ENCODE measurements around the gene PTH2.

The PTH2 gene

DNA sequence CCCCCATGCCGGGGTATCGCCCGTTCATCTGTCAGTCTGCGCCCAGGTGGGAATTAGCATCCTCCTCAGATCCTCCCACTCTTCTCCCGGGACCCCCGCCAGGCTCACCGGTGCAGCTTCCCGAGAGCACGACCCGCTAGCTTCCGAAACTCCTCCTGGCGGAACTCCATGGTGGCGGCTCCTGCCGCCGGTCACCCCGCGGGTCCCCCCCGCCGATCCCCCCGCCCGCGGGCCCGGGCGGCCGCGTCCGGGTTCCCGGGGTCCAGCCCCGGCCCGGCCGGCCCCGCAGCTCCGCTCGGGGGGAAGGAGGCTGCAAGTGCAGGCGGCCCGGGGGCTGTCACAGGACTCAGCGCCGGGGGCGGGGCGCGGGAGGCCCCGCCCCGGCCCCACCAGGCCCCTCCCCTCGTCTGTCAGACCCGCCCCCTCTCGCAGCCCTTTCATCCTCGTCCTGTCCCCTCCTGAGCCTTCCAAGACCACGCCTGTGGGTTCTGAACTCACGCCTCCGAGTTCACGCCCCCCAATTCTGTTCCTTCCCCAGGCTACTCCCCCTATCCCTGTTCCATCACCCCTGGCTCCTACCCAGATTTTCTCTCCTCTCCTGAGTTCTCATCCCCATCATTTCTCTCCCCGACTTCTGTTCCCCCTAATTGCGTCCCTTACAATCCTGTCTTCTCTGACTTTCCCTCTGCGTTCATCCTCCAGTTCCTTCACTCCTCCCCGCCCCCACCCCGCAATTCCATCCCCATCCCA lies 18.1 kb upstream of the PTH2 start, which contains the start of gene SLC17A7:
Gene SLC17A7 (minus strand): TSS at position 318 of the 750 bp plus-strand sequence. CDS start 148 bp downstream, at position 170.
- Histone ChIP-seq H3K4me3 (ENCODE audit: low read depth, low read length) (no peak within 1 kb of the TSS), H3K36me3 (replicated peaks) (no peaks in the 10 kb centered on the region), H3K27ac (no peak within 1 kb of the TSS), H3K27me3 (replicated peaks) (peaks cover 53% of the 10 kb centered on the region)
- TF ChIP-seq CTCF (IDR thresholded peaks at IDR 0.05; ENCODE audit: low read depth, low read length, missing control alignments) = no peak
- in situ Hi-C loops (cut with HindIII; ENCODE audit: low pct_ligation_motif_present, low sequenced_read_pairs) = no loop called here
- DNase-seq = no peak

DNA sequence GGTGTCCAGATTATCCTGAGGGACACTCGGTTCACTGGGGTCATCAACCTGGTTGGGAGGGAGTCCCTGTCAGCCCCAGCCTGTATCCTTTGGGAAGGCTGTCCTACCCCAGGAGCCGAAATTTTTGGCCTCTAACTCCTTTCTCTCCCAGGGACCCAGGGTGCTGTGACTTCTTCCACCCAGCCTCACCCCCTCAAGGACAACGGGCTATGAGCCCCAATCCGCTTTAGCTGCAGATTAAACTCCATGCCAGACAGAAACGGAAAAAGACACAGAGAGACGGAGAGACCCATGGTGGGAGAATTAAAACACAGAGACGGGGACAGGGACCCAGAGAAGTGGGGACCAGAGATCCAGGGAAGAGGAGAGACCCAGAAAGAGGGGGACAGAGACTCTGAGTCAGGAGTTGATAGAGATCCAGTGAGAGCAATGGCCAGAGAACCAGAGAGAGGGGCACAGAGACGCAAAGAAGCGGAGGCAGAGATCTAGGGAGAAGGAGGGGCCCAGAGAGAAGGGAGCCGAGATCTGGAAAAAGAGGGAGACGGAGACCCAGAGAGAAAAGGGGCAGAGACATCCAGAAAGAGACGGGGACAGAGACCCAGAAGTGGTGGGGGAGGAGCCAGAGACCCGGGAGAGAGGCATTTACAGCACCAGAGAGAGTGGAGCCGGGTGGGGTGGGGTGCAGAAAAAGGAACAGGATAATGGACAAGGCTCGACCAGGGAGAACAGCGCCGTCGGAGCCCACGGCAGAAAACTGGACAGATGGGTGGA lies 17.4 kb upstream of the PTH2 start:
- DNase-seq = no peak
- Histone ChIP-seq H3K36me3 (replicated peaks) (no peaks in the 10 kb centered on the region), H3K27me3 (replicated peaks) (peaks cover 60% of the 10 kb centered on the region), H3K4me3 (ENCODE audit: low read depth, low read length) (no peak overlapping the region), H3K27ac (no peak overlapping the region)
- in situ Hi-C loops (cut with HindIII; ENCODE audit: low pct_ligation_motif_present, low sequenced_read_pairs) = no loop called here
- no peak for TF ChIP-seq CTCF (IDR thresholded peaks at IDR 0.05; ENCODE audit: low read depth, low read length, missing control alignments)

- no peak for TF ChIP-seq CTCF (IDR thresholded peaks at IDR 0.05; ENCODE audit: low read depth, low read length, missing control alignments)
- DNase-seq = no peak
- H3K27me3 ChIP-seq (replicated peaks) = peaks cover 63% of the 10 kb centered on the region
- H3K4me3 ChIP-seq (ENCODE audit: low read depth, low read length) = no peak overlapping the region
- H3K36me3 ChIP-seq (replicated peaks) = no peaks in the 10 kb centered on the region
- in situ Hi-C loops (cut with HindIII; ENCODE audit: low pct_ligation_motif_present, low sequenced_read_pairs) = no loop called here
- H3K27ac ChIP-seq = no peak overlapping the region
These were observed 16.6 kb upstream of the PTH2 start for GRCh38 chr19:49439836-49440235.

GRCh38 chr19:49438261-49438660 lies 15.0 kb upstream of the PTH2 start:
- in situ Hi-C loops (cut with HindIII; ENCODE audit: low pct_ligation_motif_present, low sequenced_read_pairs) = no loop called here
- DNase-seq = no peak
- no peak overlapping the region for H3K27ac ChIP-seq
- H3K4me3 ChIP-seq (ENCODE audit: low read depth, low read length) = no peak overlapping the region
- H3K36me3 ChIP-seq (replicated peaks) = no peaks in the 10 kb centered on the region
- TF ChIP-seq CTCF (IDR thresholded peaks at IDR 0.05; ENCODE audit: low read depth, low read length, missing control alignments) = no peak
- peaks cover 74% of the 10 kb centered on the region for H3K27me3 ChIP-seq (replicated peaks)

DNA sequence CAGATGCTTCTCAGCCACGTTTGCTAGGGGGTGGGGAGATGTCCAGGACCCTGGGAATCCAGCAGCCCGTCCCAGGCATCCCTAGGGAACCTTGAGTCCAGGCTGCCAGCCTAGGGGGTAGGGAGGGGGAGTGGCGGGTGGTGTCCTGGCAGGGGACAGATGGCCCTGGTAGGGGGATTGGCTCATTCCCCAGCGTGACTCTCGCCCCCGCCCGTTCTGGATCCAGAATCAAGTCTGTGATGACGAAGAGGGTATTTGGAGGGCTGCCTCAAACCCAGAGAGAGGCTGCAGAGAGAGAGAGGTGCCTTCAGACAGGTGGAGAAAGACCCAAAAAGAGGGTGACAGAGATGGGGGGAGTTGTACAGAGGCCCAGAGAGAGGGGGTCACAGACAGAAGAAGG lies 14.0 kb upstream of the PTH2 start:
- no peak for TF ChIP-seq CTCF (IDR thresholded peaks at IDR 0.05; ENCODE audit: low read depth, low read length, missing control alignments)
- H3K27ac ChIP-seq = no peak overlapping the region
- H3K4me3 ChIP-seq (ENCODE audit: low read depth, low read length) = no peak overlapping the region
- peaks cover 82% of the 10 kb centered on the region for H3K27me3 ChIP-seq (replicated peaks)
- in situ Hi-C loops (cut with HindIII; ENCODE audit: low pct_ligation_motif_present, low sequenced_read_pairs) = no loop called here
- no peaks in the 10 kb centered on the region for H3K36me3 ChIP-seq (replicated peaks)
- DNase-seq = no peak
